Measurements from ENCODE around the gene CCDC137. TPM values are rescaled to one million over a fixed set of nuclear protein-coding genes. Genes with fewer than 3 reads are reported as not detected.

Gene CCDC137
- total and polyA plus RNA-seq, 2 of the 13 experiments (the other 11 are each of a cell fraction or from before 2014, with no cell fraction given) = 14.6 to 39.1 TPM

DNA sequence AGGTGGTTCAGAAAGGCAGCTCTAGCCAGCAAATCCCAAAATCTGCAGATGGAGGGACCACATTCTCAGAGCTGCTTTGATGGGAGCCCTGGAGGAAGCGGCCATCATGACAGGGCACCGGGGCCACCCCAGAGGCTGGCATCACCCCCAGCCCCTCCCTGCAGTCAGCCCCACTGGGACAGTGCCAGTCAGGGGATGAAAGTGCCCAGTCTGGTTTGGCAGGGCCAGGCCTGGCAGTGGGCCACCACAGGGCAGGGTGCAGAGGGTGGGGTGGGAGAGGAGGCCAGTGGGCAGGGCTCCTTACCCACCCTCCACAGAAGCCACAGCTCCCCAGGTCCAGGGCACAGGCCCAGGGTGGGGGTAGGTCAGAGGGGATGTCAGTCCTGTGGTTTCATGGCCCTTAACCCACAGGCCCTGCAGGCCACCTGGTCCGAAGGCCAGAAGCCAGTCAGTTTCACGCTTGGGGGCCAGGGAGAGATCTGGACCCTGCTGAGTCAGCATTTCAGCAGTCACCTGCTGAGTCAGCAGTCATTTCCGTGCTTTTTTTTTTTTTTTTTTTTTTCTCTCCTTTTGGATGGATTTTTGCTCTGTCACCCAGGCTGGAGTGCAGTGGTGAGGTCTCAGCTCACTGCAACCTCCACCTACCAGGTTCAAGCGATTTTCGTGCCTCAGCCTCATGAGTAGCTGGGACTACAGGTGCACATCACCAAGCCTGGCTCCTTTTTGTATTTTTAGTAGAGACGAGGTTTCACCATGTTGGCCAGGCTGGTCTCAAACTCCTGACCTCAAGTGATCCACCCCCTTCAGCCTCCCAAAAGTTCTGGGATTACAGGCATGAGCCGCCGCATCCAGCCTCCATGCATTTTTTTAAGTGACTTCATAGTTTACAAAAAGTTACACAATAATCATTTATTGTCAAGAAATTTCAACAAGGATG, 55.9 kb downstream of the CCDC137 start (continued):
- TF ChIP-seq ZNF251 (CRISPR knock-in tag; IDR thresholded peaks at IDR 0.05) = no peak; the same call in 1 of the 2 replicates
- TF ChIP-seq, protein P1, sequence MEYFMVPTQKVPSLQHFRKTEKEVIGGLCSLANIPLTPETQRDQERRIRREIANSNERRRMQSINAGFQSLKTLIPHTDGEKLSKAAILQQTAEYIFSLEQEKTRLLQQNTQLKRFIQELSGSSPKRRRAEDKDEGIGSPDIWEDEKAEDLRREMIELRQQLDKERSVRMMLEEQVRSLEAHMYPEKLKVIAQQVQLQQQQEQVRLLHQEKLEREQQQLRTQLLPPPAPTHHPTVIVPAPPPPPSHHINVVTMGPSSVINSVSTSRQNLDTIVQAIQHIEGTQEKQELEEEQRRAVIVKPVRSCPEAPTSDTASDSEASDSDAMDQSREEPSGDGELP (IDR thresholded peaks at IDR 0.05; ENCODE audit: borderline replicate concordance, low read depth) = 0 out of 2 replicates have a peak, but pooled peaks have one; percentile 11
- TF ChIP-seq, protein P2, sequence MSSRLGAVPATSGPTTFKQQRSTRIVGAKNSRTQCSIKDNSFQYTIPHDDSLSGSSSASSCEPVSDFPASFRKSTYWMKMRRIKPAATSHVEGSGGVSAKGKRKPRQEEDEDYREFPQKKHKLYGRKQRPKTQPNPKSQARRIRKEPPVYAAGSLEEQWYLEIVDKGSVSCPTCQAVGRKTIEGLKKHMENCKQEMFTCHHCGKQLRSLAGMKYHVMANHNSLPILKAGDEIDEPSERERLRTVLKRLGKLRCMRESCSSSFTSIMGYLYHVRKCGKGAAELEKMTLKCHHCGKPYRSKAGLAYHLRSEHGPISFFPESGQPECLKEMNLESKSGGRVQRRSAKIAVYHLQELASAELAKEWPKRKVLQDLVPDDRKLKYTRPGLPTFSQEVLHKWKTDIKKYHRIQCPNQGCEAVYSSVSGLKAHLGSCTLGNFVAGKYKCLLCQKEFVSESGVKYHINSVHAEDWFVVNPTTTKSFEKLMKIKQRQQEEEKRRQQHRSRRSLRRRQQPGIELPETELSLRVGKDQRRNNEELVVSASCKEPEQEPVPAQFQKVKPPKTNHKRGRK (CRISPR knock-in tag; IDR thresholded peaks at IDR 0.05) = no peak
- TF ChIP-seq BRCA1 (CRISPR knock-in tag; IDR thresholded peaks at IDR 0.05) = no peak
- peak; percentile 48; the same call in 1 of the 2 replicates for TF ChIP-seq ZNF891 (CRISPR knock-in tag; IDR thresholded peaks at IDR 0.05)
- TF ChIP-seq, protein P3, sequence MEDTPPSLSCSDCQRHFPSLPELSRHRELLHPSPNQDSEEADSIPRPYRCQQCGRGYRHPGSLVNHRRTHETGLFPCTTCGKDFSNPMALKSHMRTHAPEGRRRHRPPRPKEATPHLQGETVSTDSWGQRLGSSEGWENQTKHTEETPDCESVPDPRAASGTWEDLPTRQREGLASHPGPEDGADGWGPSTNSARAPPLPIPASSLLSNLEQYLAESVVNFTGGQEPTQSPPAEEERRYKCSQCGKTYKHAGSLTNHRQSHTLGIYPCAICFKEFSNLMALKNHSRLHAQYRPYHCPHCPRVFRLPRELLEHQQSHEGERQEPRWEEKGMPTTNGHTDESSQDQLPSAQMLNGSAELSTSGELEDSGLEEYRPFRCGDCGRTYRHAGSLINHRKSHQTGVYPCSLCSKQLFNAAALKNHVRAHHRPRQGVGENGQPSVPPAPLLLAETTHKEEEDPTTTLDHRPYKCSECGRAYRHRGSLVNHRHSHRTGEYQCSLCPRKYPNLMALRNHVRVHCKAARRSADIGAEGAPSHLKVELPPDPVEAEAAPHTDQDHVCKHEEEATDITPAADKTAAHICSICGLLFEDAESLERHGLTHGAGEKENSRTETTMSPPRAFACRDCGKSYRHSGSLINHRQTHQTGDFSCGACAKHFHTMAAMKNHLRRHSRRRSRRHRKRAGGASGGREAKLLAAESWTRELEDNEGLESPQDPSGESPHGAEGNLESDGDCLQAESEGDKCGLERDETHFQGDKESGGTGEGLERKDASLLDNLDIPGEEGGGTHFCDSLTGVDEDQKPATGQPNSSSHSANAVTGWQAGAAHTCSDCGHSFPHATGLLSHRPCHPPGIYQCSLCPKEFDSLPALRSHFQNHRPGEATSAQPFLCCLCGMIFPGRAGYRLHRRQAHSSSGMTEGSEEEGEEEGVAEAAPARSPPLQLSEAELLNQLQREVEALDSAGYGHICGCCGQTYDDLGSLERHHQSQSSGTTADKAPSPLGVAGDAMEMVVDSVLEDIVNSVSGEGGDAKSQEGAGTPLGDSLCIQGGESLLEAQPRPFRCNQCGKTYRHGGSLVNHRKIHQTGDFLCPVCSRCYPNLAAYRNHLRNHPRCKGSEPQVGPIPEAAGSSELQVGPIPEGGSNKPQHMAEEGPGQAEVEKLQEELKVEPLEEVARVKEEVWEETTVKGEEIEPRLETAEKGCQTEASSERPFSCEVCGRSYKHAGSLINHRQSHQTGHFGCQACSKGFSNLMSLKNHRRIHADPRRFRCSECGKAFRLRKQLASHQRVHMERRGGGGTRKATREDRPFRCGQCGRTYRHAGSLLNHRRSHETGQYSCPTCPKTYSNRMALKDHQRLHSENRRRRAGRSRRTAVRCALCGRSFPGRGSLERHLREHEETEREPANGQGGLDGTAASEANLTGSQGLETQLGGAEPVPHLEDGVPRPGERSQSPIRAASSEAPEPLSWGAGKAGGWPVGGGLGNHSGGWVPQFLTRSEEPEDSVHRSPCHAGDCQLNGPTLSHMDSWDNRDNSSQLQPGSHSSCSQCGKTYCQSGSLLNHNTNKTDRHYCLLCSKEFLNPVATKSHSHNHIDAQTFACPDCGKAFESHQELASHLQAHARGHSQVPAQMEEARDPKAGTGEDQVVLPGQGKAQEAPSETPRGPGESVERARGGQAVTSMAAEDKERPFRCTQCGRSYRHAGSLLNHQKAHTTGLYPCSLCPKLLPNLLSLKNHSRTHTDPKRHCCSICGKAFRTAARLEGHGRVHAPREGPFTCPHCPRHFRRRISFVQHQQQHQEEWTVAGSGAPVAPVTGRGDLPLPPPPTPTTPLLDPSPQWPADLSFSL (CRISPR knock-in tag; IDR thresholded peaks at IDR 0.05) = no peak
- no peak for TF ChIP-seq ZNF232 (CRISPR knock-in tag; IDR thresholded peaks at IDR 0.05; ENCODE audit: borderline replicate concordance)
- TF ChIP-seq ZIK1 (CRISPR knock-in tag; IDR thresholded peaks at IDR 0.05; ENCODE audit: borderline replicate concordance, low read depth) = no peak
- TF ChIP-seq GATAD1 (CRISPR knock-in tag; IDR thresholded peaks at IDR 0.05) = no peak
- TF ChIP-seq ZNF790 (CRISPR knock-in tag; IDR thresholded peaks at IDR 0.05; ENCODE audit: borderline replicate concordance) = no peak
- peak; percentile 23 for TF ChIP-seq ZNF883 (CRISPR knock-in tag; IDR thresholded peaks at IDR 0.05; ENCODE audit: not compliant biosample characterization)
- peak; percentile 32; the same call in 1 of the 2 replicates for TF ChIP-seq NFE2L2 (IDR thresholded peaks at IDR 0.05; ENCODE audit: low read length)
- TF ChIP-seq, protein P4, sequence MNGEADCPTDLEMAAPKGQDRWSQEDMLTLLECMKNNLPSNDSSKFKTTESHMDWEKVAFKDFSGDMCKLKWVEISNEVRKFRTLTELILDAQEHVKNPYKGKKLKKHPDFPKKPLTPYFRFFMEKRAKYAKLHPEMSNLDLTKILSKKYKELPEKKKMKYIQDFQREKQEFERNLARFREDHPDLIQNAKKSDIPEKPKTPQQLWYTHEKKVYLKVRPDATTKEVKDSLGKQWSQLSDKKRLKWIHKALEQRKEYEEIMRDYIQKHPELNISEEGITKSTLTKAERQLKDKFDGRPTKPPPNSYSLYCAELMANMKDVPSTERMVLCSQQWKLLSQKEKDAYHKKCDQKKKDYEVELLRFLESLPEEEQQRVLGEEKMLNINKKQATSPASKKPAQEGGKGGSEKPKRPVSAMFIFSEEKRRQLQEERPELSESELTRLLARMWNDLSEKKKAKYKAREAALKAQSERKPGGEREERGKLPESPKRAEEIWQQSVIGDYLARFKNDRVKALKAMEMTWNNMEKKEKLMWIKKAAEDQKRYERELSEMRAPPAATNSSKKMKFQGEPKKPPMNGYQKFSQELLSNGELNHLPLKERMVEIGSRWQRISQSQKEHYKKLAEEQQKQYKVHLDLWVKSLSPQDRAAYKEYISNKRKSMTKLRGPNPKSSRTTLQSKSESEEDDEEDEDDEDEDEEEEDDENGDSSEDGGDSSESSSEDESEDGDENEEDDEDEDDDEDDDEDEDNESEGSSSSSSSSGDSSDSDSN (CRISPR knock-in tag; IDR thresholded peaks at IDR 0.05) = peak; percentile 31; the same call in 1 of the 2 replicates
- TF ChIP-seq MTA3 (CRISPR knock-in tag; IDR thresholded peaks at IDR 0.05) = no peak
- no peak for TF ChIP-seq SKI (IDR thresholded peaks at IDR 0.05; ENCODE audit: partially characterized antibody)
- TF ChIP-seq HIVEP1 (CRISPR knock-in tag; IDR thresholded peaks at IDR 0.05) = no peak
- TF ChIP-seq FLYWCH1 (CRISPR knock-in tag; IDR thresholded peaks at IDR 0.05) = no peak
- no peak for TF ChIP-seq ZSCAN31 (CRISPR knock-in tag; IDR thresholded peaks at IDR 0.05; ENCODE audit: low read depth)
